IMR-90 (cell line): Measurements from ENCODE around the gene ZNF618. TPM values are rescaled to one million over a fixed set of nuclear protein-coding genes. Genes with fewer than 3 reads are reported as not detected.

ENCODE experiments used
- ATAC-seq: fragments of 200-7000 bp; cut with Tn5 transposase; 2 replicates; pipeline ENCODE4 v1.9.1; 2020; ENCODE audit warnings: low read depth, mild to moderate bottlenecking, moderate library complexity
- BruUV-seq: library from RNA; stranded (reverse); fragments of 400-500 nt; replicated peaks from 2 replicates; lab custom pipeline; 2021; lab: Mats Ljungman, UMichigan
- CTCF ChIA-PET: fragments of 300-600 bp; formaldehyde crosslinking; extraction: SDS; loops from one replicate; lab custom pipeline; 2021; ENCODE audit warnings: antibody characterized with exemption; lab: Yijun Ruan, JAX
- POLR2A ChIA-PET: fragments of 300-600 bp; sonication (Branson Sonifier 250); formaldehyde crosslinking; loops from one replicate; lab custom pipeline; 2022; ENCODE audit warnings: antibody characterized with exemption; ENCODE audit not compliant: unreplicated experiment; lab: Charles Lee
- DNase-seq: peaks from one replicate; pipeline ENCODE4 v3.0.0; 2013
- H2AFZ ChIP-seq: replicated peaks from 2 replicates; pipeline ENCODE3; 2013; ENCODE audit warnings: low read length, mild to moderate bottlenecking; ENCODE audit not compliant: poor library complexity
- H2AK5ac ChIP-seq: 2 replicates; pipeline ENCODE4 v1.6.1; 2013; ENCODE audit warnings: low read depth, low read length, inconsistent platforms
- H2AK9ac ChIP-seq: replicated peaks from 2 replicates; pipeline ENCODE3; 2013; ENCODE audit warnings: mild to moderate bottlenecking, low read depth, low read length, moderate library complexity; ENCODE audit not compliant: poor library complexity
- H2BK120ac ChIP-seq: 2 replicates; pipeline ENCODE4 v1.6.1; 2013; ENCODE audit warnings: low read depth, low read length, inconsistent platforms
- H2BK15ac ChIP-seq: 3 replicates; pipeline ENCODE4 v1.6.1; 2013; ENCODE audit warnings: low read depth, low read length, inconsistent platforms
- H2BK20ac ChIP-seq: 2 replicates; pipeline ENCODE4 v1.6.1; 2013; ENCODE audit warnings: low read depth, mild to moderate bottlenecking, inconsistent platforms, low read length, moderate library complexity
- H2BK5ac ChIP-seq: 2 replicates; pipeline ENCODE4 v1.6.1; 2013; ENCODE audit warnings: mild to moderate bottlenecking, low read depth, low read length, inconsistent platforms; ENCODE audit not compliant: poor library complexity, severe bottlenecking
- H3K14ac ChIP-seq: replicated peaks from 2 replicates; pipeline ENCODE4 v1.6.1; 2013; ENCODE audit warnings: low read depth, low read length, inconsistent platforms
- H3K18ac ChIP-seq: 2 replicates; pipeline ENCODE4 v1.6.1; 2013; ENCODE audit warnings: low read depth, low read length, control low read depth
- H3K23ac ChIP-seq: 2 replicates; pipeline ENCODE4 v1.6.1; 2013; ENCODE audit warnings: low read depth, low read length, inconsistent platforms
- H3K27ac ChIP-seq: 2 replicates; pipeline ENCODE4 v1.5.1; 2013; ENCODE audit warnings: mild to moderate bottlenecking, control low read depth, low read length; ENCODE audit not compliant: insufficient read depth
- H3K27me3 ChIP-seq: 2 replicates; pipeline ENCODE4 v1.6.1; 2013; ENCODE audit warnings: low read length; ENCODE audit not compliant: control insufficient read depth, insufficient read depth
- H3K36me3 ChIP-seq: 2 replicates; pipeline ENCODE4 v1.6.1; 2013; ENCODE audit warnings: low read length, mixed read lengths; ENCODE audit not compliant: control insufficient read depth, insufficient read depth
- H3K4ac ChIP-seq: 2 replicates; pipeline ENCODE4 v1.6.1; 2013; ENCODE audit warnings: low read depth, low read length, inconsistent platforms
- H3K4me1 ChIP-seq: 2 replicates; pipeline ENCODE4 v1.6.1; 2013; ENCODE audit warnings: low read length, mixed read lengths; ENCODE audit not compliant: control insufficient read depth, insufficient read depth
- H3K4me2 ChIP-seq: 2 replicates; pipeline ENCODE4 v1.6.1; 2013; ENCODE audit warnings: low read depth, mild to moderate bottlenecking, control low read depth, low read length, moderate library complexity
- H3K4me3 ChIP-seq: 2 replicates; pipeline ENCODE4 v1.5.1; 2013; ENCODE audit warnings: low read depth, mild to moderate bottlenecking, control low read depth, low read length, moderate library complexity; ENCODE audit not compliant: insufficient read depth
- H3K56ac ChIP-seq: 2 replicates; pipeline ENCODE4 v1.6.1; 2013; ENCODE audit warnings: low read length, inconsistent platforms; ENCODE audit not compliant: insufficient read depth; ENCODE audit errors: extremely low read depth
- H3K79me1 ChIP-seq, 2 experiments: 2 replicates each; pipeline ENCODE4 v1.6.1; 2013; ENCODE audit warnings: low read length in 2 of 2, inconsistent platforms in 1 of 2, low read depth in 1 of 2
- H3K9ac ChIP-seq: 2 replicates; pipeline ENCODE4 v1.6.1; 2013; ENCODE audit warnings: low read depth, low read length, control low read depth
- H3K9me1 ChIP-seq: 2 replicates; pipeline ENCODE4 v1.6.1; 2013; ENCODE audit warnings: low read length, inconsistent platforms; ENCODE audit not compliant: insufficient read depth
- H3K9me3 ChIP-seq: 2 replicates; pipeline ENCODE4 v1.6.1; 2013; ENCODE audit warnings: low read length; ENCODE audit not compliant: control insufficient read depth, insufficient read depth
- H4K20me1 ChIP-seq: 2 replicates; pipeline ENCODE4 v1.6.1; 2013; ENCODE audit warnings: low read length, inconsistent platforms; ENCODE audit not compliant: insufficient read depth
- H4K5ac ChIP-seq: 2 replicates; pipeline ENCODE4 v1.6.1; 2013; ENCODE audit warnings: mild to moderate bottlenecking, low read depth, low read length, control low read depth
- H4K8ac ChIP-seq, 2 experiments: 2 replicates each; pipeline ENCODE4 v1.6.1; 2013; ENCODE audit warnings: low read depth in 2 of 2, low read length in 2 of 2, control low read depth in 1 of 2, inconsistent platforms in 1 of 2
- H4K91ac ChIP-seq: 2 replicates; pipeline ENCODE4 v1.6.1; 2013; ENCODE audit warnings: low read depth, low read length, inconsistent platforms; ENCODE audit not compliant: insufficient read depth
- BHLHE40 ChIP-seq: fragments of 150-350 bp; IDR thresholded peaks from 2 replicates; pipeline ENCODE4 v1.6.1; 2016; ENCODE audit warnings: mild to moderate bottlenecking, low read depth, low read length
- MAFK ChIP-seq: IDR thresholded peaks from 2 replicates; pipeline ENCODE4 v1.6.1; 2012; ENCODE audit warnings: low read depth, low read length, improper control_type of control experiment
- WGBS, 2 experiments: methylation state at CpG; one replicate each; pipeline versions ENCODE4 v1.1.5 to v1.1.7; 2013; ENCODE audit warnings: missing lambda C conversion rate in 2 of 2; ENCODE audit not compliant: insufficient read length in 1 of 2; ENCODE audit errors: extremely low coverage in 2 of 2; 5-methylcytosine and 5-hydroxymethylcytosine counted together
- dilution Hi-C: fragments of 300-500 bp; cut with HindIII; formaldehyde crosslinking; loops from one replicate; pipeline ENCODE4 v1.14.3; 2018; ENCODE audit warnings: low sequenced_read_pairs; ENCODE audit not compliant: unreplicated experiment
- in situ Hi-C: fragments of 300-500 bp; cut with MboI; formaldehyde crosslinking; loops from 3 replicates; pipeline ENCODE4 v1.14.3; 2019; ENCODE audit warnings: low sequenced_read_pairs, inconsistent platforms, mixed read lengths
- intact Hi-C: fragments of 100-400 bp; cut with micrococcal nuclease; formaldehyde crosslinking; loops from 2 replicates; pipeline ENCODE4 v1.10.0; 2022
- polyA plus RNA-seq, 3 experiments: library from polyadenylated mRNA; depleted of rRNA; stranded (reverse); fragments of >200 nt; gene quantifications; 2 replicates each; pipeline ENCODE4 v1.2.3, GENCODE V29; 2012; ENCODE audit warnings: low replicate concordance in 1 of 3
- total RNA-seq: library from RNA; depleted of rRNA; stranded (reverse); fragments of >200 nt; gene quantifications from 2 replicates; pipeline ENCODE4 v1.2.3, GENCODE V29; 2012
- TF ChIP-seq, protein P1 (sequence below): fragments of 150-350 bp; IDR thresholded peaks from 2 replicates; pipeline ENCODE4 v1.6.1; 2016; ENCODE audit warnings: low read depth, mild to moderate bottlenecking, low read length, moderate library complexity, borderline replicate concordance

The ZNF618 gene
- total and polyA plus RNA-seq, 2 of the 4 experiments (the other 2 are of a cell fraction): 8.2 to 9.4 TPM

DNA sequence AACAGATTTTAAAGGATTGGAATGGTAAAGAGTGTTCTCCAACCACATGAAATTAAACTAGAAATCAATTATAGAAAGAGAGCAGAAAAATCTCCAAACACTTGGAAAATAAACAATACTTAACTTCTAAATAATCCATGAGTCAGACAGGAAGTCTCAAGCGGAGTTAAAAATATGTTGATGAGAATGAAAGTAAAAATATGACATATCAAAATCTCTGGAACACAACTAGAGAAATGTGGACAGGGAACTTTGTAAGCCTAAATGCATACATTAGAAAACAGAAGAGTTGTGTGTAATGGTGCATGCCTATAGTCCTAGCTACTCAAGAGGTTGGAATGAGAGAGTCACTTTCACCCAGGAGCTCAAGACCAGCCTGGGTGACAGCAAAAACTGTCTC is 47.9 kb upstream of the ZNF618 start:
- Histone ChIP-seq H2BK5ac (no peak overlapping the region), H3K79me1 (no peaks in the 10 kb centered on the region), H3K14ac (peak overlapping the region; percentile 37; the same call in 1 of the 2 replicates), H3K36me3 (no peaks in the 10 kb centered on the region), H3K56ac (no peak overlapping the region), H2BK15ac (no peak overlapping the region; the same call in 2 of the 3 replicates), H3K9me3 (peaks cover 3% of the 10 kb centered on the region), H3K4ac (no peak overlapping the region), H3K18ac (no peak overlapping the region), H4K5ac (no peak overlapping the region), H3K27ac (no peak overlapping the region), H3K9ac (no peak overlapping the region), H3K27me3 (peaks cover 6% of the 10 kb centered on the region), H4K91ac (no peak overlapping the region), H2BK20ac (no peak overlapping the region), H3K4me2 (peak overlapping the region; percentile 88), H4K8ac (no peak overlapping the region), H4K20me1 (no peaks in the 10 kb centered on the region), H3K4me1 (no peaks in the 10 kb centered on the region), H3K9me1 (no peaks in the 10 kb centered on the region), H2BK120ac (no peak overlapping the region), H3K23ac (no peak overlapping the region), H2AK5ac (no peak overlapping the region), H3K4me3 (no peak overlapping the region), H2AK9ac (no peak overlapping the region), H2AFZ (no peak overlapping the region)
- ChIA-PET CTCF (no interaction called here), POLR2A (no interaction called here)
- ATAC-seq (peak; percentile 49), DNase-seq (peak; percentile 8)
- dilution Hi-C loops: no loop called here
- intact Hi-C loops: no loop called here
- WGBS, 2 experiments: no CpG with 5 or more reads among the region's 1 CpG
- BruUV-seq: no TSS peak
- in situ Hi-C loops: no loop called here
- TF ChIP-seq, protein P1, sequence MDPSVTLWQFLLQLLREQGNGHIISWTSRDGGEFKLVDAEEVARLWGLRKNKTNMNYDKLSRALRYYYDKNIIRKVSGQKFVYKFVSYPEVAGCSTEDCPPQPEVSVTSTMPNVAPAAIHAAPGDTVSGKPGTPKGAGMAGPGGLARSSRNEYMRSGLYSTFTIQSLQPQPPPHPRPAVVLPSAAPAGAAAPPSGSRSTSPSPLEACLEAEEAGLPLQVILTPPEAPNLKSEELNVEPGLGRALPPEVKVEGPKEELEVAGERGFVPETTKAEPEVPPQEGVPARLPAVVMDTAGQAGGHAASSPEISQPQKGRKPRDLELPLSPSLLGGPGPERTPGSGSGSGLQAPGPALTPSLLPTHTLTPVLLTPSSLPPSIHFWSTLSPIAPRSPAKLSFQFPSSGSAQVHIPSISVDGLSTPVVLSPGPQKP: no peak
- no peak for TF ChIP-seq BHLHE40
- TF ChIP-seq MAFK: no peak
